Sigmoid colon (tissue), 7 donors: ENCODE measurements around the gene SALL2. TPM values are rescaled to one million over a fixed set of nuclear protein-coding genes. Genes with fewer than 3 reads are reported as not detected.

Experiments
- DNase-seq: peaks from one replicate; pipeline ENCODE4 v3.0.0-alpha.2; 2019
- H3K27ac ChIP-seq, 4 donors: fragments of 200-600 bp; sonication (generic); one replicate each; pipeline ENCODE4 v1.5.1; 2016 to 2019; ENCODE audit warnings: mild to moderate bottlenecking in 1 of 4
- H3K27me3 ChIP-seq, 3 donors: fragments of 200-600 bp; sonication (generic); one replicate each; pipeline ENCODE4 v1.5.1; 2019; ENCODE audit warnings: mild to moderate bottlenecking in 1 of 3
- H3K36me3 ChIP-seq, 4 donors: fragments of 200-600 bp; sonication (generic); one replicate each; pipeline ENCODE4 v1.5.1; 2016 to 2019
- H3K4me1 ChIP-seq, 4 donors: fragments of 200-600 bp; sonication (generic); one replicate each; pipeline ENCODE4 v1.5.1; 2017 to 2019
- H3K4me3 ChIP-seq, 4 donors: fragments of 200-600 bp; sonication (generic); one replicate each; pipeline ENCODE4 v1.5.1; 2017 to 2019; ENCODE audit warnings: mild to moderate bottlenecking in 2 of 4, moderate library complexity in 1 of 4
- H3K9me3 ChIP-seq, 4 donors: fragments of 200-600 bp in 3 of 4; sonication (generic) in 3 of 4; one replicate each; pipeline versions ENCODE4 v1.5.1 to v1.6.1; 2013 to 2019
- CTCF ChIP-seq, 4 experiments: fragments of 450-650 bp in 3 of 4; fragments of 200-600 bp in 1 of 4; IDR thresholded peaks; one replicate each; pipeline ENCODE4 v1.5.1; 2016 to 2019; ENCODE audit warnings: antibody characterized with exemption in 4 of 4, mild to moderate bottlenecking in 3 of 4, moderate library complexity in 2 of 4
- EP300 ChIP-seq, 4 donors: sonication (generic); formaldehyde crosslinking; IDR thresholded peaks; one replicate each; pipeline ENCODE4 v1.6.1; 2017; ENCODE audit warnings: antibody characterized with exemption in 4 of 4
- POLR2A ChIP-seq, 2 donors: fragments of 450-650 bp; IDR thresholded peaks; one replicate each; pipeline ENCODE4 v1.6.1; 2016; ENCODE audit warnings: antibody characterized with exemption in 2 of 2, mild to moderate bottlenecking in 2 of 2, moderate library complexity in 2 of 2
- POLR2AphosphoS5 ChIP-seq, 4 donors: sonication (generic); formaldehyde crosslinking; IDR thresholded peaks; one replicate each; pipeline ENCODE4 v1.6.1; 2017; ENCODE audit warnings: antibody characterized with exemption in 4 of 4
- WGBS, 2 donors: extraction: QIAGEN DNeasy Blood & Tissue Kit; methylation state at CpG; one replicate each; pipeline ENCODE4 v1.1.7; 2013; 5-methylcytosine and 5-hydroxymethylcytosine counted together
- intact Hi-C: fragments of 100-400 bp; cut with DNase I; formaldehyde crosslinking; loops from one replicate; pipeline ENCODE4 v1.15.1; 2023
- polyA plus RNA-seq, 3 donors: library from polyadenylated mRNA; stranded (reverse); fragments of 200-250 nt; gene quantifications; one replicate each; pipeline ENCODE4 v1.2.3, GENCODE V29; 2013
- total RNA-seq, 4 donors: library from RNA; depleted of rRNA; stranded (reverse); fragments of >200 nt; gene quantifications; one replicate each; pipeline ENCODE4 v1.1.0, GENCODE V29; 2016
- donor health status: healthy with polysubstance abuse.
- donor health status: Bipolar disorder and iron deficiency.
- donor health status: healthy.

SALL2 gene
- total and polyA plus RNA-seq, 7 donors = 0.46 to 15.8 (median 12.8) TPM

GRCh38 chr14:21541413-21542074 is 15.4 kb upstream of the SALL2 start:
- WGBS, 2 donors = 89 to 91% methylated on average over 9 of the region's 9 CpGs
- Histone ChIP-seq H3K9me3 (no peaks in the 10 kb centered on the region), H3K4me1 (peaks cover 0 to 7% (median 7%) of the 10 kb centered on the region in 4 donors), H3K27ac (no peak overlapping the region), H3K36me3 (no peaks in the 10 kb centered on the region), H3K27me3 (peaks cover 0 to 28% (median 9%) of the 10 kb centered on the region in 3 donors), H3K4me3 (no peak overlapping the region)
- DNase-seq = no peak
- TF ChIP-seq EP300 (IDR thresholded peaks at IDR 0.05) (no peak), POLR2AphosphoS5 (IDR thresholded peaks at IDR 0.05) (no peak), POLR2A (IDR thresholded peaks at IDR 0.05) (no peak), CTCF (IDR thresholded peaks at IDR 0.05) (no peak)
- intact Hi-C loops = no loop called here

DNA sequence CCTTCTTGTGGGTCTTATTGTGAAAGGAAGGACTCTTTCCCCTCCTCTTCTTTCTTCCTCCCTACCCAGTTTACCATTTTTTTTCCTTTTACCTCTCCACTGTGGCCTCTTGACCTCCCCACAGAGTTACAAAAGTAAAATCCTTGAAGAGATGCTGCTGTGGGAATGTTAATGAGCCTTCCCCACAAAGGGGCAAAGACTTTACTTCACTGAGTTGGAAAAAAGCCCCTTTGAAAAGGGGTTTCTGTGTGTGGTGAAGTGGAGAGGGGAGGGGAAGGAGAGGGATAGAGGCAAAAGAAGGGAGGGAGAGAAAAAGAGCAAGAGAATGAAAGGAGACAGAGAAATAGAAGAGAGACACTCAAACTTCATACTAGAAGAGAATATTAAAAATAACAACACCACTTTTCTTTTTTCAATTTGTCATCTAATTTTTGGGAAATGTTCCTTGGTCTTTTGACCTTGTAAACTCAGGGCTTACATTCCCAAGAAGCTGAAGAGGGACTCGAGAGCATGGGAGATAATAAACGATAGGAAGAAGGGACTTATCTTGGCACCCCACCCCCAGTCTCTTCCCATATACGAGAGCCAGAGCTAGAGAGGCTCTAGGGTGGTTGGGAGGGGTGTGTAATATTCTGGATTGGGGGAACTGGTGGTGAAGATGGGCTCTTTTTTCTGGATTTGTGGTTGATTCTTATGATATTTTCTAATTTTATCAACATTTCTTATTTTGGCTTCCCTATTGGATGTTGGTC is 13.2 kb upstream of the SALL2 start:
- 31 to 36% methylated on average over 3 of the region's 3 CpGs for WGBS, 2 donors
- Histone ChIP-seq H3K27ac (no peak overlapping the region), H3K4me1 (peaks cover 0 to 14% (median 9%) of the 10 kb centered on the region in 4 donors), H3K36me3 (no peaks in the 10 kb centered on the region), H3K9me3 (no peaks in the 10 kb centered on the region), H3K4me3 (no peak overlapping the region), H3K27me3 (peaks cover 0 to 45% (median 9%) of the 10 kb centered on the region in 3 donors)
- no peak for TF ChIP-seq EP300 (IDR thresholded peaks at IDR 0.05)
- TF ChIP-seq CTCF (IDR thresholded peaks at IDR 0.05) = no peak
- TF ChIP-seq POLR2AphosphoS5 (IDR thresholded peaks at IDR 0.05) = no peak
- TF ChIP-seq POLR2A (IDR thresholded peaks at IDR 0.05) = no peak
- intact Hi-C loops = no loop called here
- DNase-seq = no peak

DNA sequence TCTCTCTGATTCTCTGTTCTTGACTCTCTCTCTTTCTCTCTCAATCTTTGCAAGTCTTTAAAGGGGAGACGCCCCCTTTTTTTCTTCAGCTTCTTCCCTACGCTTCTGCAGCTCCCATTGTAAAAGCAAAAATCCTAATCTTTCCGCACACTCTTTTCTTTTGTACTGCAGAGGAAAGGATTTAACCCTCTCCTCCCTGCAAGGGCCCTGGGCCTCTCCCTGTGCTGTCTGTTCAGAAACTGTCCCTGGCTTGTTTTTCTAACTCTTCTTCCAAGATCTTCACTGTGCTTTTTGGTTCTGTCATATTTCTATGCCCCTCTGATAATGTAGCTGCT is 10.9 kb upstream of the SALL2 start:
- no peak for DNase-seq
- intact Hi-C loops = no loop called here
- Histone ChIP-seq H3K4me1 (peaks cover 0 to 14% (median 9%) of the 10 kb centered on the region in 4 donors), H3K27ac (no peak overlapping the region), H3K36me3 (no peaks in the 10 kb centered on the region), H3K9me3 (no peaks in the 10 kb centered on the region), H3K27me3 (peaks cover 0 to 47% (median 9%) of the 10 kb centered on the region in 3 donors), H3K4me3 (peak overlapping the region; percentile 26 to 46 (median 40))
- WGBS, 2 donors = 22 to 28% methylated on average over 3 of the region's 3 CpGs
- TF ChIP-seq POLR2AphosphoS5 (IDR thresholded peaks at IDR 0.05) (no peak), EP300 (IDR thresholded peaks at IDR 0.05) (no peak), POLR2A (IDR thresholded peaks at IDR 0.05) (no peak), CTCF (IDR thresholded peaks at IDR 0.05) (no peak)

GRCh38 chr14:21536418-21537089 is 10.4 kb upstream of the SALL2 start:
- H3K27ac ChIP-seq = no peak overlapping the region
- 8% methylated on average over 25 of the region's 25 CpGs for WGBS, 2 donors

More at GRCh38 chr14:21536418-21537089, 10.4 kb upstream of the SALL2 start:
- Histone ChIP-seq H3K4me3 (peak overlapping the region; percentile 26 to 46 (median 40)), H3K36me3 (no peaks in the 10 kb centered on the region), H3K27me3 (peaks cover 0 to 47% (median 9%) of the 10 kb centered on the region in 3 donors), H3K4me1 (peaks cover 0 to 14% (median 9%) of the 10 kb centered on the region in 4 donors), H3K9me3 (no peaks in the 10 kb centered on the region)
- no peak for TF ChIP-seq POLR2AphosphoS5 (IDR thresholded peaks at IDR 0.05)
- TF ChIP-seq POLR2A (IDR thresholded peaks at IDR 0.05) = no peak
- no peak for TF ChIP-seq EP300 (IDR thresholded peaks at IDR 0.05)
- no peak for TF ChIP-seq CTCF (IDR thresholded peaks at IDR 0.05)
- no peak for DNase-seq
- intact Hi-C loops = no loop called here
